Measurements from ENCODE around the gene PDE10A. TPM values are rescaled to one million over a fixed set of nuclear protein-coding genes. Genes with fewer than 3 reads are reported as not detected.
"Not testable (repeated sequence)": the region's sequence is repeated elsewhere in the genome, so short reads cannot be mapped to it uniquely, and the experiment has no call there.

PDE10A gene
- total RNA-seq, 1 experiment from 2014 or later, result 2.1 TPM

DNA sequence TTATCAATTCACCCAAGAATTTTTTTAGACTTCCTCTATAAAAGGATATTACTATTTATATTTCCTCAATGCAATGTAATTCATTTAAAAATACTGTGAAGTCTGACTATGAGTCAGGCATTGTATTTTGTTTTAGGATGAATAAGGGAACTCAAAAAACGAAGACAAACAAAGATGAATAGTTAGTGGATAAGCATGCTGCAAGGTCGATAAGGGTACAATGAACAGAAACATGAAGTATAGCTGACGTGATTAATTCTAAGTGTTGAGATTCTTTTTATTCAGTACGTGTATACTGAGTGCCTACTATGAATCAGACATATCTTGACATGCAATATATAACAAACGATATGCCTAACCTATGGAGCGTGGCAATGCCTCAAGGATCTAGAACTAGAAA is 105.4 kb downstream of the PDE10A start:
- TF ChIP-seq EZH2phosphoT487 (IDR thresholded peaks at IDR 0.05; ENCODE audit: borderline replicate concordance, low read length), result no peak
- ATAC-seq (no peak), DNase-seq (no peak)
- ChIA-PET CTCF (no interaction called here), POLR2A (ENCODE audit: unreplicated experiment) (no interaction called here)
- no peaks in the 10 kb centered on the region for H3K9me2 ChIP-seq (replicated peaks; ENCODE audit: low read length)
- H2AFZ ChIP-seq (ENCODE audit: low read length), result no peak overlapping the region
- H3K9ac ChIP-seq (ENCODE audit: low read length), result no peak overlapping the region
- intact Hi-C loops (cut with micrococcal nuclease), result no loop called here
- H3K27me3 ChIP-seq (ENCODE audit: low read length), result no peaks in the 10 kb centered on the region
- no peaks in the 10 kb centered on the region for H3F3A ChIP-seq (ENCODE audit: low read length, unreplicated experiment)
- H3K36me3 ChIP-seq (ENCODE audit: low read depth, low read length), result no peaks in the 10 kb centered on the region
- H3K9me3 ChIP-seq (ENCODE audit: low read length), result no peaks in the 10 kb centered on the region
- no peaks in the 10 kb centered on the region for H3K79me2 ChIP-seq (ENCODE audit: low read length)
- H4K20me1 ChIP-seq (ENCODE audit: low read length), result no peaks in the 10 kb centered on the region
- BruUV-seq (replicated peaks), result no TSS peak
- no peak overlapping the region for H3K4me2 ChIP-seq (ENCODE audit: low read length)
- H3K4me3 ChIP-seq (ENCODE audit: low read length), result no peak overlapping the region
- no peak overlapping the region for H3K27ac ChIP-seq (ENCODE audit: low read length)
- no peaks in the 10 kb centered on the region for H3K4me1 ChIP-seq (ENCODE audit: insufficient read depth, low read length)

DNA sequence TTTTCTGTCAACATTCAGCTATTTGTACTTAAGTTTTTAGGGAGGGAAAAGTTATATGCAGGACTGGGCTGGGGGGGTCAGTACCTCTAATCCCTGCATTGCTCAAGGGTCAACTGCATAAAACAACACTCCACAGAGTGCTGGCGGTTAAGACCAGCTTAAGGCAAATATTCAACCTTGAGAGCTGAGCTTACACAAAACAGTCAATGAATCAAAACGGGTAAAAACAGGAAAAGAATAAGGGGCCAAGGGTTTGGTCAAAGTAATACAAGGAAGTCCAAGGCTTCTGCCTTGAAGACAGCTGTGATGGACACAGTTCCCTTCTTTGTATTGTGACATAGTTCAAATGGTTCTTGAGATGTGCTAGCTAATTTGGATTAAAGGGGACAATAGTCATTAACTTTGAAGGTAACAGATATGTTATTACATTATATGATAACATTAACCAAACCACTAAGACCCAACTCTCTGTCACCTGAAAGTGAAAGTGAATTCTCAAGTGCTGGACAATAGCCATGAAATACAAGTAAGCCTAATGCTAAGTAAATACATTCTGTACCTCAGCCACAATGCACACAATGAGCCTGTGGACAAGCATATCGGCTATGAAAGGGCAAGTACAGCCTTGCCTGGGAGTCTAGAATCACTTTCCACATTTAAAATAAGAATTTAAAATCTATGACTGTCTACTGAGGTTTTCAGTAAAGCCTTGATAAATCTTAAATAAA is 106.8 kb downstream of the PDE10A start:
- H3K9me3 ChIP-seq (ENCODE audit: low read length), result no peaks in the 10 kb centered on the region
- H3K27me3 ChIP-seq (ENCODE audit: low read length), result no peaks in the 10 kb centered on the region
- no peaks in the 10 kb centered on the region for H3K9me2 ChIP-seq (replicated peaks; ENCODE audit: low read length)
- no peak overlapping the region for H3K4me3 ChIP-seq (ENCODE audit: low read length)
- peak overlapping the region; percentile 44 for H3K4me2 ChIP-seq (ENCODE audit: low read length)
- H3K27ac ChIP-seq (ENCODE audit: low read length), result no peak overlapping the region
- ChIA-PET CTCF (no interaction called here), POLR2A (ENCODE audit: unreplicated experiment) (no interaction called here)
- H2AFZ ChIP-seq (ENCODE audit: low read length), result no peak overlapping the region
- no peaks in the 10 kb centered on the region for H3K36me3 ChIP-seq (ENCODE audit: low read depth, low read length)
- DNase-seq, result peak; percentile 66
- TF ChIP-seq, protein P1, sequence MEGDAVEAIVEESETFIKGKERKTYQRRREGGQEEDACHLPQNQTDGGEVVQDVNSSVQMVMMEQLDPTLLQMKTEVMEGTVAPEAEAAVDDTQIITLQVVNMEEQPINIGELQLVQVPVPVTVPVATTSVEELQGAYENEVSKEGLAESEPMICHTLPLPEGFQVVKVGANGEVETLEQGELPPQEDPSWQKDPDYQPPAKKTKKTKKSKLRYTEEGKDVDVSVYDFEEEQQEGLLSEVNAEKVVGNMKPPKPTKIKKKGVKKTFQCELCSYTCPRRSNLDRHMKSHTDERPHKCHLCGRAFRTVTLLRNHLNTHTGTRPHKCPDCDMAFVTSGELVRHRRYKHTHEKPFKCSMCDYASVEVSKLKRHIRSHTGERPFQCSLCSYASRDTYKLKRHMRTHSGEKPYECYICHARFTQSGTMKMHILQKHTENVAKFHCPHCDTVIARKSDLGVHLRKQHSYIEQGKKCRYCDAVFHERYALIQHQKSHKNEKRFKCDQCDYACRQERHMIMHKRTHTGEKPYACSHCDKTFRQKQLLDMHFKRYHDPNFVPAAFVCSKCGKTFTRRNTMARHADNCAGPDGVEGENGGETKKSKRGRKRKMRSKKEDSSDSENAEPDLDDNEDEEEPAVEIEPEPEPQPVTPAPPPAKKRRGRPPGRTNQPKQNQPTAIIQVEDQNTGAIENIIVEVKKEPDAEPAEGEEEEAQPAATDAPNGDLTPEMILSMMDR (conservative IDR thresholded peaks at IDR 0.05; ENCODE audit: low read depth, low read length), result no peak
- TF ChIP-seq EZH2phosphoT487 (IDR thresholded peaks at IDR 0.05; ENCODE audit: borderline replicate concordance, low read length) (no peak), EZH2 (IDR thresholded peaks at IDR 0.05; ENCODE audit: low read length, unreplicated experiment) (no peak)
- H3F3A ChIP-seq (ENCODE audit: low read length, unreplicated experiment), result no peaks in the 10 kb centered on the region
- H3K79me2 ChIP-seq (ENCODE audit: low read length), result no peaks in the 10 kb centered on the region
- no peaks in the 10 kb centered on the region for H3K4me1 ChIP-seq (ENCODE audit: insufficient read depth, low read length)
- BruUV-seq (replicated peaks), result no TSS peak
- no peaks in the 10 kb centered on the region for H4K20me1 ChIP-seq (ENCODE audit: low read length)
- peak; percentile 68 for ATAC-seq
- no peak overlapping the region for H3K9ac ChIP-seq (ENCODE audit: low read length)
- intact Hi-C loops (cut with micrococcal nuclease), result no loop called here

DNA sequence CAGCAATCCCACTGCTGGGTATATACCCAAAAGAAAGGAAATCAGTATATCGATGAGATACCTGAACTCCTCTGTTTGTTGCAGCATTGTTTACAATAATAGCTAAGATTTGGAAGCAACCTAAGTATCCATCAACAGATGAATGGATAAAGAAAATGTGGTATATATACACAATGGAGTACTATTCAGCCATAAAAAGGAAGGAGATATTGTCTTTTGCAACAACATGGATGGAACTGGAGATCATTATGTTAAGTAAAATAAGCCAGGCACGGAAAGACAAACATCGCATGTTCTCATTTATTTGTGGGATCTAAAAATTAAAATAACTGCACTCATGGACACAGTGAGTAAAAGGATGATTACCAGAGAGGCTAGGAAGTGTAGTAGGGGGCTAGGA is 108.4 kb downstream of the PDE10A start:
- H4K20me1 ChIP-seq (ENCODE audit: low read length); H3K4me1 ChIP-seq (ENCODE audit: insufficient read depth, low read length); BruUV-seq (replicated peaks); H3K9ac ChIP-seq (ENCODE audit: low read length); H2AFZ ChIP-seq (ENCODE audit: low read length); H3K79me2 ChIP-seq (ENCODE audit: low read length); H3K36me3 ChIP-seq (ENCODE audit: low read depth, low read length); H3K9me2 ChIP-seq (replicated peaks; ENCODE audit: low read length); DNase-seq; H3K27me3 ChIP-seq (ENCODE audit: low read length); POLR2A ChIA-PET (ENCODE audit: unreplicated experiment); H3F3A ChIP-seq (ENCODE audit: low read length, unreplicated experiment); intact Hi-C loops (cut with micrococcal nuclease); H3K4me3 ChIP-seq (ENCODE audit: low read length); H3K27ac ChIP-seq (ENCODE audit: low read length); CTCF ChIA-PET; H3K4me2 ChIP-seq (ENCODE audit: low read length); ATAC-seq; H3K9me3 ChIP-seq (ENCODE audit: low read length): not testable (repeated sequence)

DNA sequence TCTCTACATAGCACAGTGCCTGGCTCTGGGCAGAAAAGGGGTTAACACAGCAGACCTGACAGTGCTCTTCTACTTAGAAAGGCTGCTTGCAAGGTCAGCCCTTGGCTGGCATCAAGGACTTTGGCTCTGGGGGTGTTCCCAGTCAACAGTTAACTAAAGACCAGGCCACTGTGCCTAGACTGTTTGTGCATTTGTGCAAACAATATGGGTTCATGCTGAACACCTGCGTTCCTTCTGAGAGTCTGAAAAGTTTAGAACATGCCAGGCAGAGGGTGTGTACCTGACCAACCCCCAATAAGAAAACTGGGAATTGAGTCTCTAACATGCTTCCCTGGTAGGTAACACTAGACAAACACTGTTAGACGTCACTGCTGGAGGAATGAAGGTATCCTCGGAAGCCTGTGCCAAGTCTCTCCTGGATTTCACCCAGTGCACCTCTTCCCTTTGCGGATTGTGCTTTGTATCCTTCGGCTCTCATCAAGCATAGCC is 110.7 kb downstream of the PDE10A start:
- no peaks in the 10 kb centered on the region for H3K36me3 ChIP-seq (ENCODE audit: low read depth, low read length)
- no peaks in the 10 kb centered on the region for H3K9me3 ChIP-seq (ENCODE audit: low read length)
- H3K9ac ChIP-seq (ENCODE audit: low read length), result no peak overlapping the region
- TF ChIP-seq EZH2 (IDR thresholded peaks at IDR 0.05; ENCODE audit: low read length, unreplicated experiment), result no peak
- TF ChIP-seq, protein P1 (conservative IDR thresholded peaks at IDR 0.05; ENCODE audit: low read depth, low read length), result no peak
- no peak for TF ChIP-seq EZH2phosphoT487 (IDR thresholded peaks at IDR 0.05; ENCODE audit: borderline replicate concordance, low read length)
- ATAC-seq (no peak), DNase-seq (no peak)
- intact Hi-C loops (cut with micrococcal nuclease), result no loop called here
- no peaks in the 10 kb centered on the region for H3K9me2 ChIP-seq (replicated peaks; ENCODE audit: low read length)
- H3K27ac ChIP-seq (ENCODE audit: low read length), result no peak overlapping the region
- H4K20me1 ChIP-seq (ENCODE audit: low read length), result no peaks in the 10 kb centered on the region
- no peaks in the 10 kb centered on the region for H3F3A ChIP-seq (ENCODE audit: low read length, unreplicated experiment)
- ChIA-PET POLR2A (ENCODE audit: unreplicated experiment) (no interaction called here), CTCF (no interaction called here)
- no peak overlapping the region for H3K4me3 ChIP-seq (ENCODE audit: low read length)
- no peaks in the 10 kb centered on the region for H3K4me1 ChIP-seq (ENCODE audit: insufficient read depth, low read length)
- no peak overlapping the region for H2AFZ ChIP-seq (ENCODE audit: low read length)
- H3K79me2 ChIP-seq (ENCODE audit: low read length), result no peaks in the 10 kb centered on the region
- no peaks in the 10 kb centered on the region for H3K27me3 ChIP-seq (ENCODE audit: low read length)
- no TSS peak for BruUV-seq (replicated peaks)
- no peak overlapping the region for H3K4me2 ChIP-seq (ENCODE audit: low read length)

All from PC-3 (cell line).